Superior temporal gyrus (tissue), 1 donor: ENCODE results near the gene PMFBP1.

Experiments
- DNase-seq: peaks from one replicate; pipeline ENCODE4 v3.0.0-alpha.2; 2016; ENCODE audit errors: extremely low spot score

Gene PMFBP1

GRCh38 chr16:72188541-72188940, 16.6 kb upstream of the PMFBP1 start:
- DNase-seq = no peak

DNA sequence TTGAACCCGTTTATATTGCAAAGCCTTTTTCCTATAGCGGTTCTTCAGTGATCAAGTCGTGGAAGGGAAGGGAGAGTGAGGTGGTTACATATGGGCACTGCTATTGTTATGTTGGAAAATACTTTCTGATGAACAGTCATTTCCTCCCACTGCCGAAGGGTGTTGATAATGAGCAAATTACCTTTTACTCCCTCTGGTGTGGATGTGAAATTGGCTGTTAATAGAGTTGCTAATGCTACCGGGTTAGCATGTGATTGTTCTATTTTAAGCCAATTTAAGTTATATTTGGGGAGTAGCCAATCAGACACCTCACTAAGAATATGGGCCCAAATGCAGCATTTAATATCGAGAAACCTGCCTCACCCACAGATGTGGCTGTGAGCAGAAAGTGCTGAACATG, 15.6 kb upstream of the PMFBP1 start:
- no peak for DNase-seq

- no peak for DNase-seq
Measured at GRCh38 chr16:72182976-72183375, 11.0 kb upstream of the PMFBP1 start.

DNA sequence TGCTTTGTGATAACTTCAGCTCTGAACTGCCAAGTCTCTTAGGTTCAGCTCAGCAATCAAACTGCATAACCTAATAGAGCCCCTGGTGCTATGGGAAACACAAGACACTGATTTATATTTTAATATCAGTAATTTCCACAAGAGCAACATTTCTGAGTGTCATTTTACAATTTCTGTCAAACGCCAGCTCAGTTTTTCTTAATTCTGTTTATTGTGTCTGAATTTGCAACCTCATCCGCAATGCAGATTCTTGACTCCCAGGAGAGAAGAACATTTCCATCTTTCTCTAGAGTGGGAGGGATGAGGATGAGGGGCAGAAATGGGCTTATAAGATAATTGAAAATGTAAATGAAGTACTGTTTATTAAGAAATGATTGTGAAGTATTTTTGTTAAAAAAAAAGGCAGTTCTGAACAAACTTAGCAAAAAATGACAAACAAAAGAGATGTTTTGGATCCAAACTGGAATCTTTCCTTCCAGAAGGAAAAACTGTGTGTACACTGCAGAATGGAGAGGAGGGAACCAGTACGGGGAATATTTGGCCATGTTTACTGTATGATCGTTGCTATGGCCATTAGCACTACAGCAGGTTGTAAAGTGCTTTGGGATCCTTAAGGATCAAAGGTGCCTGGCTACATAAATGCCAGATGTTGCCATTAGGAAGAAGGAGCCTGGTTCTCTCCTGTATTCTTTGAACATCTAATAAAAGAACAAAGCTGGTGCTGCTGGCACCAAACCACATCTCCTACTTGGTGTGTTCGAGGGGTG, 7.4 kb upstream of the PMFBP1 start:
- no peak for DNase-seq

DNA sequence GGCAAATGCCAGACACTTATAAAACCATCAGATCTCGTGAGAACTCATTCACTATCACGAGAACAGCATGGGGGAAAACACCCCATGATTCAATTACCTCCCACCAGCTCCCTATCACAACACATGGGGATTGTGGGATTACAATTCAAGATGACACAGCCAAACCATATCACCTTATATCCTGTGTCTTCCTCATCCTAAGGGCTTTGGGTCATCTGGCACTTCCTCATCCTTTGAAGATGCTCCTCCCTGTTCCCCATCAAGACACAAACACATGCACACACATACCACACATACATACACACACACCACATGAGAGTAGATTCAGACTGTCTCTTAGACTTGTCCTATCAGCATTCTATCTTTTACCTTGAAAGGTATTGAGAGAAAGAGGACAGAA, 2.8 kb upstream of the PMFBP1 start:
- DNase-seq = no peak

DNA sequence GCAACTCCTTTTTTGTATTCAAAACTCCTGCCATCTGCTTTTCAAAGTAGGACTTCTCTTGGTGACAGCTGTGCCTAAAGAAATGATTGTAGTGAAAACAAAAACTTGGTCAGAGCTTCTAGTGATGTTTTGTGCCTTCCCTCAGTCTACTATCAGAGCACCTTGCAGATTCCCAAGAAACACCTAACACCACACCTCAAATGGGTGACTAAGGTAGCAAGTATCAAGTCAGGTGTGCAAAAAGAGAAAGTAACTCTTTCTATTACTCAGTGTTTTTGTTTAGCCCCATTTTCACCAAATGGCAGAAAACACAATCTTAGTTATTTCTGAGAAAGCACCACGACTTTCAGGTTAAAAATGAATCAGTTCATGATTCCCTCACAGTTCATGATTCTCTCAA, 2.0 kb upstream of the PMFBP1 start:
- DNase-seq = no peak

GRCh38 chr16:72171236-72171635, 719 bp downstream of the PMFBP1 start:
- peak; percentile 52 for DNase-seq

GRCh38 chr16:72169708-72170107, 2.2 kb downstream of the PMFBP1 start:
- DNase-seq = no peak

GRCh38 chr16:72168365-72168764, 3.6 kb downstream of the PMFBP1 start:
- DNase-seq = no peak

DNA sequence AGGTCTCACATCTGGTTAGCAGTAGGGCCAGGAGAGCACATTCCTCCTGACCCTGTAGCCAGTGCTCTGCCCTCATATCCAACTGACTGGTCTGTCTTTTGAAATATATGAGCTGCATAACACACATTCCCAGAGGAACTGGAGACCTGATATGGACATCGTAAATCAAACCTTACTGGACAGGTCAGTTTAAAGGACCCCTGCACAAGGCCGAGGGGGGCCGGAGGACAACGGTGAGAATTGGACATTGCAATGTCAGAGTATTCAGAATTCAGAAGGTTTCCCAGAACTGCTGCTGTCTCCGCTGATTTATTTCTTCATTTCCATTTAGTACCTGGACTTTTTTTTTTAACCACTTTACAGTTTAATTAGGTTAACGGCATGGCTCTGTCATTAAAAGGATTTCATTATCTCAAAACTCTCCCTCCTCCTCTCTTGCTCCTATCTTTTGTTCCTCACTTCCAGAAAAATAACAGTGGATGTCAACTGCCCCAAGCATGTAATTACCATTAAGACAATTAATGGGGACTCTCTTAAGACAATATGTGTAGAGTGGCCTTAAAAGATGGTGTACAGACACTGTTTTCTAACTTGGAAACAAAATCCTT, 4.9 kb downstream of the PMFBP1 start:
- no peak for DNase-seq

DNA sequence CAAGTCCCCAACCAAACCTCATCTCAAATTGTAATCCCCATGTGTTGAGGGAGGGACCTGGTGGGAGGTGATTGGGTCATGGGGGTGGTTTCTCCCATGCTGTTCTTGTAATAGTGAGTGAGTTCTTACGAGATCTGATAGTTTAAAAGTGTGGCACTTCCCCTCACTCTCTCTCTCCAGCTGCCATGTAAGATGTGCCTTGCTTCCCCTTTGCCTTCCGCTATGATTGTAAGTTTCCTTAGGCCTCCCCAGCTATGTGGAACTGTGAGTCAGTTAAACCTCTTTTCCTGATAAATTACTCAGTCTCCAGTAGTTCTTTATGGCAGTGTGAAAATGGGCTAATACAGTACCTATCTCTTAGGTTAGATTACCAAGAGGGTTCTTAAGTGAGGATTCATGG, 5.8 kb downstream of the PMFBP1 start:
- DNase-seq = no peak

GRCh38 chr16:72164691-72165090, 7.3 kb downstream of the PMFBP1 start:
- DNase-seq = no peak

- DNase-seq = no peak
Measured at GRCh38 chr16:72162105-72162692, 9.8 kb downstream of the PMFBP1 start.

GRCh38 chr16:72159801-72160200, 12.2 kb downstream of the PMFBP1 start:
- no peak for DNase-seq

GRCh38 chr16:72159386-72159785, 12.6 kb downstream of the PMFBP1 start:
- no peak for DNase-seq

GRCh38 chr16:72149676-72150464, 22.1 kb downstream of the PMFBP1 start:
- DNase-seq = no peak

- no peak for DNase-seq
Measured at GRCh38 chr16:72142476-72142875, 29.5 kb downstream of the PMFBP1 start.

DNA sequence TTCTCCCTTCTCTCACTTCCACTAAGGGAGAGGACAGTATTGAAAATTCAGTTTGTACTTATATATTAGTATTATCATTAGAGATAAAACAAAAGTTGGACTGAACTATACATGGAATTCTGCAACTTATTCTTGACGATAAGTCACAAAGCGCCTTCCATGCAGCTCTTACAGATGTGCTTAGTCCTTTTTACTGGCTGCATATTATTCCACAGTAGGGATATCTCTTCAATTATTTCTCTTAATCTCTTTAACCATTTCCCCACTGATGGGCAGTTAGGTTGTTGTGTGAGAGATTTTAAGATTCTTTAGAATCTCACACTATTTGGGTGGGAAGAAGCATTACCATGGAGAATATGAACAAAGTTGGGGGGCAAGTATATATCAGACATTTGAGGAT, 32.0 kb downstream of the PMFBP1 start:
- DNase-seq = no peak

- DNase-seq = no peak
Measured at GRCh38 chr16:72138064-72138572, 33.8 kb downstream of the PMFBP1 start.

- DNase-seq = no peak
Measured at GRCh38 chr16:72137380-72138063, 34.4 kb downstream of the PMFBP1 start.

- no peak for DNase-seq
Measured at GRCh38 chr16:72134507-72134906, 37.4 kb downstream of the PMFBP1 start.

- no peak for DNase-seq
Measured at GRCh38 chr16:72132726-72133125, 39.2 kb downstream of the PMFBP1 start.
